HG03196 (cell line): ENCODE results near the gene KRTCAP3.

ENCODE experiments used
- ATAC-seq: cut with Tn5 transposase; IDR thresholded peaks from one replicate; pipeline ENCODE4 v1.9.1; 2021; ENCODE audit not compliant: unreplicated experiment

The KRTCAP3 gene

GRCh38 chr2:27435628-27436027 lies 6.6 kb upstream of the KRTCAP3 start:
- ATAC-seq = no peak

- ATAC-seq = no peak
Measured at GRCh38 chr2:27441226-27441926, 805 bp upstream of the KRTCAP3 start.

- ATAC-seq = no peak
Measured at GRCh38 chr2:27442920-27443282, 720 bp downstream of the KRTCAP3 start.

- no peak for ATAC-seq
Measured at GRCh38 chr2:27445155-27445554, 3.0 kb downstream of the KRTCAP3 start.

- no peak for ATAC-seq
Measured at GRCh38 chr2:27445615-27446014, 3.4 kb downstream of the KRTCAP3 start.

- ATAC-seq = no peak
Measured at GRCh38 chr2:27446057-27446456, 3.9 kb downstream of the KRTCAP3 start.

GRCh38 chr2:27448381-27448780 lies 6.2 kb downstream of the KRTCAP3 start:
- ATAC-seq = no peak

GRCh38 chr2:27451095-27451494 lies 8.9 kb downstream of the KRTCAP3 start:
- no peak for ATAC-seq

- no peak for ATAC-seq
Measured at GRCh38 chr2:27453968-27454367, 11.8 kb downstream of the KRTCAP3 start.

- no peak for ATAC-seq
Measured at GRCh38 chr2:27461118-27461517, 18.9 kb downstream of the KRTCAP3 start.

GRCh38 chr2:27464443-27464842 lies 22.3 kb downstream of the KRTCAP3 start:
- no peak for ATAC-seq

- no peak for ATAC-seq
Measured at GRCh38 chr2:27471961-27472360, 29.8 kb downstream of the KRTCAP3 start.

GRCh38 chr2:27485496-27485895 lies 43.3 kb downstream of the KRTCAP3 start:
- no peak for ATAC-seq

GRCh38 chr2:27489118-27489497 lies 46.9 kb downstream of the KRTCAP3 start:
- ATAC-seq = peak; percentile 19

GRCh38 chr2:27489498-27490397 lies 47.6 kb downstream of the KRTCAP3 start, which contains the start of gene IFT172:
Gene IFT172 (minus strand): TSS chr2:27489743. CDS start chr2:27489653, 90 bp downstream.
- ATAC-seq = peak; percentile 96

GRCh38 chr2:27492557-27492956 lies 50.4 kb downstream of the KRTCAP3 start:
- no peak for ATAC-seq

- ATAC-seq = no peak
Measured at GRCh38 chr2:27493948-27494283, 51.7 kb downstream of the KRTCAP3 start.
